H9 (cell line): ENCODE results near the gene SLC28A3. TPM values are rescaled to one million over a fixed set of nuclear protein-coding genes. Genes with fewer than 3 reads are reported as not detected.

Source experiments
- DNase-seq: peaks from one replicate; pipeline ENCODE4 v3.0.0-alpha.2; 2017
- H2AFZ ChIP-seq: one replicate; pipeline ENCODE4 v1.6.1; 2013; ENCODE audit warnings: mild to moderate bottlenecking, low read length, control low read depth, moderate library complexity
- H2AK5ac ChIP-seq: 2 replicates; pipeline ENCODE4 v1.6.1; 2013; ENCODE audit warnings: low read length, control low read depth, mixed read lengths; ENCODE audit not compliant: insufficient read length
- H2BK120ac ChIP-seq: one replicate; pipeline ENCODE4 v1.6.1; 2013; ENCODE audit warnings: low read depth, mild to moderate bottlenecking, low read length, control low read depth, inconsistent platforms; ENCODE audit not compliant: poor library complexity, severe bottlenecking
- H2BK12ac ChIP-seq: 2 replicates; pipeline ENCODE4 v1.6.1; 2013; ENCODE audit warnings: low read length, control low read depth, mixed read lengths, low read depth; ENCODE audit not compliant: insufficient read length
- H2BK15ac ChIP-seq: 2 replicates; pipeline ENCODE4 v1.6.1; 2013; ENCODE audit warnings: low read depth, low read length, control low read depth
- H2BK20ac ChIP-seq: one replicate; pipeline ENCODE4 v1.6.1; 2013; ENCODE audit warnings: low read depth, mild to moderate bottlenecking, low read length, control low read depth, inconsistent platforms; ENCODE audit not compliant: poor library complexity, severe bottlenecking
- H2BK5ac ChIP-seq: 2 replicates; pipeline ENCODE4 v1.6.1; 2013; ENCODE audit warnings: low read length, control low read depth, mixed read lengths; ENCODE audit not compliant: insufficient read length
- H3K14ac ChIP-seq: 2 replicates; pipeline ENCODE4 v1.6.1; 2013; ENCODE audit warnings: low read length, control low read depth; ENCODE audit not compliant: insufficient read depth
- H3K18ac ChIP-seq: 2 replicates; pipeline ENCODE4 v1.6.1; 2013; ENCODE audit warnings: low read depth, mild to moderate bottlenecking, mixed read lengths, low read length, control low read depth; ENCODE audit not compliant: insufficient read length
- H3K23ac ChIP-seq: 2 replicates; pipeline ENCODE4 v1.6.1; 2013; ENCODE audit warnings: low read length, control low read depth, mixed read lengths, low read depth; ENCODE audit not compliant: insufficient read length
- H3K23me2 ChIP-seq: 2 replicates; pipeline ENCODE4 v1.6.1; 2013; ENCODE audit warnings: low read depth, mild to moderate bottlenecking, mixed read lengths, low read length, control low read depth; ENCODE audit not compliant: insufficient read length, poor library complexity, severe bottlenecking
- H3K27ac ChIP-seq: 2 replicates; pipeline ENCODE4 v1.5.1; 2013; ENCODE audit warnings: low read length, control low read depth, mixed read lengths, low read depth; ENCODE audit not compliant: insufficient read length
- H3K27me3 ChIP-seq: 2 replicates; pipeline ENCODE4 v1.6.1; 2013; ENCODE audit warnings: low read length, control low read depth, inconsistent platforms; ENCODE audit not compliant: insufficient read depth
- H3K4ac ChIP-seq: 2 replicates; pipeline ENCODE4 v1.6.1; 2013; ENCODE audit warnings: low read depth, mild to moderate bottlenecking, control low read depth, inconsistent platforms, low read length, moderate library complexity
- H3K4me1 ChIP-seq: 2 replicates; pipeline ENCODE4 v1.6.1; 2013; ENCODE audit warnings: low read length, control low read depth, inconsistent platforms; ENCODE audit not compliant: insufficient read depth
- H3K4me2 ChIP-seq: 2 replicates; pipeline ENCODE4 v1.6.1; 2013; ENCODE audit warnings: low read length, control low read depth, mixed read lengths; ENCODE audit not compliant: insufficient read length, insufficient read depth
- H3K56ac ChIP-seq: 2 replicates; pipeline ENCODE4 v1.6.1; 2013; ENCODE audit warnings: low read depth, mild to moderate bottlenecking, mixed read lengths, low read length, control low read depth; ENCODE audit not compliant: insufficient read length
- H3K79me1 ChIP-seq: 2 replicates; pipeline ENCODE4 v1.6.1; 2013; ENCODE audit warnings: low read depth, mild to moderate bottlenecking, moderate library complexity, low read length, control low read depth, inconsistent platforms; ENCODE audit not compliant: insufficient read depth, poor library complexity, severe bottlenecking
- H3K79me2 ChIP-seq: 2 replicates; pipeline ENCODE4 v1.6.1; 2013; ENCODE audit warnings: low read length, control low read depth, inconsistent platforms; ENCODE audit not compliant: insufficient read depth
- H3K9ac ChIP-seq: 2 replicates; pipeline ENCODE4 v1.6.1; 2013; ENCODE audit warnings: low read length, control low read depth, mixed read lengths; ENCODE audit not compliant: insufficient read length; ENCODE audit errors: extremely low read depth
- H3K9me3 ChIP-seq: one replicate; pipeline ENCODE4 v1.6.1; 2013; ENCODE audit warnings: low read depth, low read length, inconsistent platforms; ENCODE audit not compliant: control insufficient read depth
- H3T11ph ChIP-seq: one replicate; pipeline ENCODE4 v1.6.1; 2013; ENCODE audit warnings: mild to moderate bottlenecking, low read length, control low read depth, inconsistent platforms
- H4K20me1 ChIP-seq: one replicate; pipeline ENCODE4 v1.6.1; 2013; ENCODE audit not compliant: control insufficient read depth, insufficient read length, insufficient read depth
- H4K5ac ChIP-seq: 2 replicates; pipeline ENCODE4 v1.6.1; 2013; ENCODE audit warnings: low read depth, mild to moderate bottlenecking, mixed read lengths, low read length, control low read depth; ENCODE audit not compliant: insufficient read length
- H4K8ac ChIP-seq: replicated peaks from 2 replicates; pipeline ENCODE4 v1.6.1; 2013; ENCODE audit warnings: low read length, control low read depth, mixed read lengths, low read depth; ENCODE audit not compliant: insufficient read length
- H4K91ac ChIP-seq: 2 replicates; pipeline ENCODE4 v1.6.1; 2013; ENCODE audit warnings: low read depth, mild to moderate bottlenecking, moderate library complexity, mixed read lengths, low read length, control low read depth; ENCODE audit not compliant: insufficient read length
- H3K27ac Mint-ChIP-seq, 3 experiments: 2 replicates in 2 of 3; 3 replicates in 1 of 3; pipeline ENCODE4 v1.8.0; 2020 to 2021; ENCODE audit warnings: mixed read lengths in 3 of 3, mild to moderate bottlenecking in 1 of 3, moderate library complexity in 1 of 3
- H3K27me3 Mint-ChIP-seq: 2 replicates; pipeline ENCODE4 v1.8.0; 2021; ENCODE audit warnings: low read depth, mild to moderate bottlenecking, moderate library complexity, mixed read lengths
- H3K36me3 Mint-ChIP-seq, 3 experiments: 2 replicates in 2 of 3; 3 replicates in 1 of 3; pipeline ENCODE4 v1.8.0; 2020 to 2021; ENCODE audit warnings: low read depth in 3 of 3, mixed read lengths in 3 of 3; ENCODE audit not compliant: insufficient read depth in 1 of 3
- H3K4me1 Mint-ChIP-seq, 2 experiments: 2 replicates each; pipeline ENCODE4 v1.8.0; 2020; ENCODE audit warnings: mixed read lengths in 2 of 2
- H3K4me3 Mint-ChIP-seq, 2 experiments: 2 replicates in 1 of 2; 3 replicates in 1 of 2; pipeline ENCODE4 v1.8.0; 2020 to 2021; ENCODE audit warnings: mild to moderate bottlenecking in 2 of 2, mixed read lengths in 2 of 2, moderate library complexity in 1 of 2
- H3K9me3 Mint-ChIP-seq, 2 experiments: 2 replicates in 1 of 2; 3 replicates in 1 of 2; pipeline ENCODE4 v1.8.0; 2020; ENCODE audit warnings: mild to moderate bottlenecking in 2 of 2, mixed read lengths in 2 of 2, moderate library complexity in 1 of 2
- CTCF ChIP-seq: fragments of 200-600 bp; sonication (generic); conservative IDR thresholded peaks from 3 replicates; pipeline ENCODE4 v1.8.0; 2021; ENCODE audit warnings: antibody characterized with exemption, mild to moderate bottlenecking
- WGBS: extraction: QIAGEN DNeasy Blood & Tissue Kit; methylation state at CpG from one replicate; pipeline ENCODE4 v1.1.7; 2013; ENCODE audit warnings: missing lambda C conversion rate, low lambda C conversion rate, mixed read lengths; ENCODE audit not compliant: insufficient read length; ENCODE audit errors: extremely low coverage; 5-methylcytosine and 5-hydroxymethylcytosine counted together
- total RNA-seq: library from RNA; stranded (reverse); gene quantifications from 2 replicates; pipeline ENCODE4 v1.2.1, GENCODE V29; 2021

SLC28A3 gene
- total RNA-seq, 1 experiment from 2014 or later, result not detected

GRCh38 chr9:84310883-84311282 lies 29.7 kb downstream of the SLC28A3 start:
- Histone ChIP-seq H3K4me2 (no peak overlapping the region), H4K8ac (no peak overlapping the region), H4K5ac (no peak overlapping the region), H3K27me3 (no peaks in the 10 kb centered on the region), H3K79me2 (no peaks in the 10 kb centered on the region), H4K20me1 (no peaks in the 10 kb centered on the region), H3K23ac (no peak overlapping the region), H3K4me1 (no peaks in the 10 kb centered on the region), H2AK5ac (no peak overlapping the region), H2BK15ac (no peak overlapping the region), H3K27ac (no peak overlapping the region), H3K9me3 (no peaks in the 10 kb centered on the region), H2BK120ac (no peak overlapping the region), H3K4ac (no peak overlapping the region), H3K18ac (no peak overlapping the region), H3T11ph (no peak overlapping the region), H2BK20ac (no peak overlapping the region), H4K91ac (no peak overlapping the region), H2AFZ (no peak overlapping the region), H3K79me1 (no peaks in the 10 kb centered on the region), H3K23me2 (no peaks in the 10 kb centered on the region), H3K14ac (no peak overlapping the region), H3K56ac (no peak overlapping the region), H3K9ac (no peak overlapping the region), H2BK5ac (no peak overlapping the region), H2BK12ac (no peak overlapping the region)
- Mint-ChIP-seq H3K4me3 (no peak overlapping the region), H3K27me3 (peaks cover 3% of the 10 kb centered on the region), H3K27ac (no peak overlapping the region), H3K4me1 (peaks cover 6% of the 10 kb centered on the region in 2 experiments), H3K36me3 (no peaks in the 10 kb centered on the region), H3K9me3 (no peaks in the 10 kb centered on the region)
- no CpG with 5 or more reads among the region's 2 CpGs for WGBS
- no peak for DNase-seq
- TF ChIP-seq CTCF, result no peak
